A673 (cell line): ENCODE measurements around the gene DMXL2. TPM values are rescaled to one million over a fixed set of nuclear protein-coding genes. Genes with fewer than 3 reads are reported as not detected.

Source experiments
- Bru-seq: library from RNA; stranded (reverse); fragments of 400-500 nt; gene quantifications from one replicate; lab custom pipeline; 2021; lab: Mats Ljungman, UMichigan
- BruChase-seq, 2 experiments: library from RNA; stranded (reverse); fragments of 400-500 nt; gene quantifications; one replicate each; lab custom pipeline; 2021; lab: Mats Ljungman, UMichigan
- BruUV-seq: library from RNA; stranded (reverse); fragments of 400-500 nt; replicated peaks from 2 replicates; lab custom pipeline; 2021; lab: Mats Ljungman, UMichigan
- CTCF ChIA-PET: fragments of 300-600 bp; sonication (Branson Sonifier 250); formaldehyde crosslinking; loops from one replicate; lab custom pipeline; 2022; ENCODE audit warnings: antibody characterized with exemption; lab: Charles Lee
- POLR2A ChIA-PET: fragments of 300-600 bp; sonication (Branson Sonifier 250); formaldehyde crosslinking; loops from one replicate; lab custom pipeline; 2022; ENCODE audit warnings: antibody characterized with exemption; ENCODE audit not compliant: low non-redundant PET; lab: Charles Lee
- DNase-seq: peaks from one replicate; pipeline ENCODE4 v3.0.0-alpha.2; 2015; ENCODE audit warnings: low spot score
- H3K27ac ChIP-seq: fragments of 200-600 bp; sonication (generic); 2 replicates; pipeline ENCODE4 v1.5.1; 2016; ENCODE audit warnings: mixed run types, low read depth, mild to moderate bottlenecking, mixed read lengths, antibody characterized with exemption, low read length; ENCODE audit not compliant: poor library complexity, severe bottlenecking
- H3K27me3 ChIP-seq: fragments of 200-600 bp; sonication (generic); replicated peaks from 2 replicates; pipeline ENCODE4 v1.6.1; 2017; ENCODE audit warnings: mixed run types, low read depth, mild to moderate bottlenecking, mixed read lengths, antibody characterized with exemption, low read length; ENCODE audit not compliant: insufficient read depth, poor library complexity
- H3K36me3 ChIP-seq: fragments of 200-600 bp; sonication (generic); 2 replicates; pipeline ENCODE4 v1.6.1; 2016; ENCODE audit warnings: mixed run types, mild to moderate bottlenecking, mixed read lengths, antibody characterized with exemption, low read length; ENCODE audit not compliant: insufficient read depth, poor library complexity, severe bottlenecking
- H3K4me1 ChIP-seq: fragments of 200-600 bp; sonication (generic); 2 replicates; pipeline ENCODE4 v1.6.1; 2017; ENCODE audit warnings: mixed run types, mild to moderate bottlenecking, mixed read lengths, antibody characterized with exemption, low read length; ENCODE audit not compliant: insufficient read depth, poor library complexity, severe bottlenecking
- H3K4me3 ChIP-seq: fragments of 200-600 bp; sonication (generic); 2 replicates; pipeline ENCODE4 v1.5.1; 2016; ENCODE audit warnings: low read depth, mixed run types, mild to moderate bottlenecking, mixed read lengths, low read length; ENCODE audit not compliant: poor library complexity, severe bottlenecking
- H3K9me3 ChIP-seq: fragments of 200-600 bp; sonication (generic); 2 replicates; pipeline ENCODE4 v1.6.1; 2016; ENCODE audit warnings: mixed run types, low read depth, mild to moderate bottlenecking, mixed read lengths, antibody characterized with exemption, low read length; ENCODE audit not compliant: poor library complexity, severe bottlenecking
- CTCF ChIP-seq: fragments of 300-800, 200-600 bp; sonication (generic); conservative IDR thresholded peaks from 2 replicates; pipeline ENCODE4 v1.5.1; 2017; ENCODE audit warnings: low read depth, mild to moderate bottlenecking, antibody characterized with exemption, low read length, moderate library complexity, mixed read lengths
- EZH2 ChIP-seq: fragments of 200-600 bp; sonication (generic); IDR thresholded peaks from 2 replicates; pipeline ENCODE4 v1.6.1; 2017; ENCODE audit warnings: borderline replicate concordance, low read depth, mild to moderate bottlenecking, mixed read lengths, antibody characterized with exemption, low read length; ENCODE audit not compliant: poor library complexity, severe bottlenecking
- intact Hi-C: fragments of 100-400 bp; cut with micrococcal nuclease; formaldehyde crosslinking; loops from one replicate; pipeline ENCODE4 v1.10.0; 2022; ENCODE audit not compliant: unreplicated experiment
- long read RNA-seq: library from polyadenylated mRNA; stranded (forward); transcript quantifications from one replicate; pipeline ENCODE4 v2.0.0, GENCODE V29; 2022
- total RNA-seq: library from RNA; stranded (reverse); gene quantifications from 2 replicates; pipeline ENCODE4 v1.2.3, GENCODE V29; 2021

DMXL2 gene, protein sequence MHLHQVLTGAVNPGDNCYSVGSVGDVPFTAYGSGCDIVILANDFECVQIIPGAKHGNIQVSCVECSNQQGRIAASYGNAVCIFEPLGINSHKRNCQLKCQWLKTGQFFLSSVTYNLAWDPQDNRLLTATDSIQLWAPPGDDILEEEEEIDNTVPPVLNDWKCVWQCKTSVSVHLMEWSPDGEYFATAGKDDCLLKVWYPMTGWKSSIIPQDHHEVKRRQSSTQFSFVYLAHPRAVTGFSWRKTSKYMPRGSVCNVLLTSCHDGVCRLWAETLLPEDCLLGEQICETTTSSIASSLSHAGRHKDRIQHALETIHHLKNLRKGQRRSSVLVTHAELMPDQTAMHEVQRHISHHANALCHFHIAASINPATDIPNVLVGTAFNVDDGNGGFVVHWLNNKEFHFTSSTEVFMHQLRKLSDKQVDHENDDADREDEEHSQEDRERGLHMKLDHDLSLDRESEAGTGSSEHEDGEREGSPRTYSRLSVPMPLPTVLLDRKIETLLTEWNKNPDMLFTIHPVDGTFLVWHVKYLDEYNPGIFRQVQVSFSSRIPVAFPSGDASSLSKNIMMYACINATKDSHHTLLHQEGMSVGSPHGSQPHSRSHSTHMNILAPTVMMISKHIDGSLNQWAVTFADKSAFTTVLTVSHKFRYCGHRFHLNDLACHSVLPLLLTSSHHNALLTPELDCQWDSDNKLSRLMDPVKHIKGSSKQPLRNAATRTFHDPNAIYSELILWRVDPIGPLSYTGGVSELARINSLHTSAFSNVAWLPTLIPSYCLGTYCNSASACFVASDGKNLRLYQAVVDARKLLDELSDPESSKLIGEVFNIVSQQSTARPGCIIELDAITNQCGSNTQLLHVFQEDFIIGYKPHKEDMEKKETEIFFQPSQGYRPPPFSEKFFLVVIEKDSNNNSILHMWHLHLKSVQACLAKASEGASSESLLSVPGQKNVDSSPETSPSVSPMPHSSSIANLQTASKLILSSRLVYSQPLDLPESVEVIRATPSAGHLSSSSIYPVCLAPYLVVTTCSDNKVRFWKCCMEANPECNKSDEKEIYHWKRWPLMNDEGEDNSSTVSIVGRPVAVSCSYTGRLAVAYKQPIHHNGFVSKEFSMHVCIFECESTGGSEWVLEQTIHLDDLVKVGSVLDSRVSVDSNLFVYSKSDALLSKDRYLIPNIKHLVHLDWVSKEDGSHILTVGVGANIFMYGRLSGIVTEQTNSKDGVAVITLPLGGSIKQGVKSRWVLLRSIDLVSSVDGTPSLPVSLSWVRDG (N-terminal part only)
- total RNA-seq, result 23.2 and 23.7 TPM in 2 replicates
- percentile 72 among the genes with signal in this experiment for Bru-seq, nascent RNA
- percentile 73 among the genes with signal in this experiment for BruChase-seq, experiment 1, labeled RNA remaining after a 2-hour chase
- BruChase-seq, experiment 2, labeled RNA remaining after a 6-hour chase, result percentile 61 among the genes with signal in this experiment
- long read RNA-seq, full-length matches to known transcripts, result 2 of 4 reads
- long read RNA-seq, partial matches to known transcripts, result 2 of 4 reads
- long read RNA-seq, other reads (novel, unspliced or antisense), result 0 of 4 reads

GRCh38 chr15:51622604-51623370 lies at the start of gene DMXL2:
Gene DMXL2, minus strand, starts transcription at chr15:51622771. Its CDS starts 226 bp downstream, at chr15:51622545.
- ChIA-PET CTCF (interaction anchor here (1.0 to 1.4 kb wide), 3 partner anchors 27 to 154 kb away, joined by 4 read pairs; no protein-coding TSS in a partner anchor), POLR2A (no interaction called here)
- no peaks in the 10 kb centered on the region for H3K36me3 ChIP-seq
- intact Hi-C loops, result loop anchor here (5.0 kb wide), 2 partner anchors 45 to 85 kb away; no protein-coding TSS in a partner anchor
- H3K9me3 ChIP-seq, result no peaks in the 10 kb centered on the region
- peaks cover 13% of the 10 kb centered on the region for H3K4me1 ChIP-seq
- peak within 1 kb of the TSS; percentile 84 for H3K4me3 ChIP-seq
- TF ChIP-seq CTCF (no peak), EZH2 (no peak)
- H3K27ac ChIP-seq, result peak within 1 kb of the TSS; percentile 76
- no TSS peak for BruUV-seq
- peak; percentile 94 for DNase-seq
- H3K27me3 ChIP-seq, result no peaks in the 10 kb centered on the region

- intact Hi-C loops, result no loop called here
- Histone ChIP-seq H3K27ac (no peak overlapping the region), H3K4me1 (no peaks in the 10 kb centered on the region), H3K4me3 (no peak overlapping the region), H3K36me3 (no peaks in the 10 kb centered on the region), H3K9me3 (no peaks in the 10 kb centered on the region), H3K27me3 (peaks cover 13% of the 10 kb centered on the region)
- ChIA-PET CTCF (no interaction called here), POLR2A (no interaction called here)
- no TSS peak for BruUV-seq
- no peak for DNase-seq
- TF ChIP-seq EZH2, result no peak
- no peak for TF ChIP-seq CTCF
Measured at GRCh38 chr15:51672155-51672687, 49.6 kb upstream of the DMXL2 start.
